ENCODE measurements around the gene CIAO3.

- TF ChIP-seq CTCF (optimal IDR thresholded peaks at IDR 0.05 in 1 of 3, IDR thresholded peaks at IDR 0.05 in 1 of 3, conservative IDR thresholded peaks at IDR 0.05 in 1 of 3; ENCODE audit: extremely low read depth in 1 of 3, insufficient read depth in 2 of 3, low read length in 3 of 3): no peak
- TF ChIP-seq EZH2 (IDR thresholded peaks at IDR 0.05; ENCODE audit: low read length): no peak
Measured at GRCh38 chr16:740459-740763, 386 bp downstream of the CIAO3 start.
